GM18870 (cell line): ENCODE measurements around the gene ZDHHC14.

Experiments used
- ATAC-seq: cut with Tn5 transposase; IDR thresholded peaks from one replicate; pipeline ENCODE4 v1.9.1; 2021; ENCODE audit warnings: moderate library complexity; ENCODE audit not compliant: unreplicated experiment

ZDHHC14 gene

GRCh38 chr6:157609556-157609955, 228.6 kb downstream of the ZDHHC14 start:
- no peak for ATAC-seq

GRCh38 chr6:157610451-157610999, 229.5 kb downstream of the ZDHHC14 start:
- ATAC-seq = no peak

- no peak for ATAC-seq
These were observed 230.4 kb downstream of the ZDHHC14 start for GRCh38 chr6:157611406-157611805.

- ATAC-seq = no peak
These were observed 232.1 kb downstream of the ZDHHC14 start for GRCh38 chr6:157613011-157613522.

GRCh38 chr6:157614026-157614568, 233.1 kb downstream of the ZDHHC14 start:
- ATAC-seq = peak; percentile 48

- ATAC-seq = no peak
These were observed 234.4 kb downstream of the ZDHHC14 start for GRCh38 chr6:157615420-157615769.

- no peak for ATAC-seq
These were observed 235.0 kb downstream of the ZDHHC14 start for GRCh38 chr6:157615951-157616350.

- ATAC-seq = no peak
These were observed 240.0 kb downstream of the ZDHHC14 start for GRCh38 chr6:157620944-157621343.

GRCh38 chr6:157621406-157621805, 240.4 kb downstream of the ZDHHC14 start:
- ATAC-seq = no peak

- no peak for ATAC-seq
These were observed 241.4 kb downstream of the ZDHHC14 start for GRCh38 chr6:157622427-157622826.

GRCh38 chr6:157625111-157625510, 244.1 kb downstream of the ZDHHC14 start:
- ATAC-seq = no peak

GRCh38 chr6:157625764-157626163, 244.8 kb downstream of the ZDHHC14 start:
- no peak for ATAC-seq

GRCh38 chr6:157627195-157627966, 246.4 kb downstream of the ZDHHC14 start:
- no peak for ATAC-seq

- ATAC-seq = no peak
These were observed 247.5 kb downstream of the ZDHHC14 start for GRCh38 chr6:157628463-157628862.

- no peak for ATAC-seq
These were observed 248.2 kb downstream of the ZDHHC14 start for GRCh38 chr6:157629220-157629619.

GRCh38 chr6:157630463-157631080, 249.6 kb downstream of the ZDHHC14 start:
- no peak for ATAC-seq

GRCh38 chr6:157631412-157631811, 250.4 kb downstream of the ZDHHC14 start:
- ATAC-seq = no peak

GRCh38 chr6:157631838-157632614, 251.0 kb downstream of the ZDHHC14 start:
- ATAC-seq = no peak

- ATAC-seq = no peak
These were observed 251.8 kb downstream of the ZDHHC14 start for GRCh38 chr6:157632821-157633220.

GRCh38 chr6:157634546-157634945, 253.6 kb downstream of the ZDHHC14 start:
- no peak for ATAC-seq
